K562 (cell line): ENCODE results near the gene LMBR1L. TPM values are rescaled to one million over a fixed set of nuclear protein-coding genes. Genes with fewer than 3 reads are reported as not detected.
A peak's percentile ranks its signal among the peaks of the same experiment; 100 is the strongest.

Source experiments
- CC2D1A ChIP-seq: fragments of 450-650 bp; IDR thresholded peaks from 2 replicates; pipeline ENCODE4 v1.6.1; 2017; ENCODE audit warnings: mild to moderate bottlenecking
- HIVEP1 ChIP-seq: fragments of 250-450 bp; sonication (Bioruptor Pico); IDR thresholded peaks from 2 replicates; pipeline ENCODE4 v1.4.0; 2020; ENCODE audit warnings: mild to moderate bottlenecking
- KHSRP ChIP-seq: fragments of 450-650 bp; IDR thresholded peaks from 2 replicates; pipeline ENCODE4 v1.6.1; 2017
- MCM5 ChIP-seq: fragments of 450-650 bp; IDR thresholded peaks from 2 replicates; pipeline ENCODE4 v1.6.1; 2016; ENCODE audit warnings: low read depth
- MIER1 ChIP-seq: fragments of 450-650 bp; IDR thresholded peaks from 2 replicates; pipeline ENCODE4 v1.6.1; 2016; ENCODE audit warnings: antibody characterized with exemption, mild to moderate bottlenecking, low read depth
- NFE2L1 ChIP-seq: fragments of 450-650 bp; IDR thresholded peaks from 2 replicates; pipeline ENCODE4 v1.6.1; 2016; ENCODE audit warnings: missing genetic modification characterization, low read depth, mild to moderate bottlenecking, missing compliant biosample characterization, moderate library complexity, borderline replicate concordance
- NFIX ChIP-seq: fragments of 250-450 bp; sonication (Bioruptor Pico); IDR thresholded peaks from 2 replicates; pipeline ENCODE4 v1.4.0; 2020; ENCODE audit warnings: low read depth, mild to moderate bottlenecking, moderate library complexity
- PML ChIP-seq: IDR thresholded peaks from 2 replicates; pipeline ENCODE4 v1.6.1; 2012; ENCODE audit warnings: low read length, inconsistent platforms
- POLR3G ChIP-seq: IDR thresholded peaks from 2 replicates; pipeline ENCODE4 v1.6.1; 2011; ENCODE audit not compliant: insufficient read length, insufficient replicate concordance; ENCODE audit errors: extremely low read depth
- SIN3B ChIP-seq: fragments of 450-650 bp; IDR thresholded peaks from 2 replicates; pipeline ENCODE4 v1.6.1; 2017; ENCODE audit warnings: low read depth, mild to moderate bottlenecking, moderate library complexity
- SREBF1 ChIP-seq: fragments of 150-350 bp; IDR thresholded peaks from 2 replicates; pipeline ENCODE4 v1.6.1; 2014; ENCODE audit warnings: antibody characterized with exemption, low read depth, low read length, borderline replicate concordance
- TCF7 ChIP-seq: sonication (generic); IDR thresholded peaks from 2 replicates; pipeline ENCODE4 v1.6.1; 2016; ENCODE audit warnings: antibody characterized with exemption, borderline replicate concordance
- ZBED1 ChIP-seq: IDR thresholded peaks from 2 replicates; pipeline ENCODE4 v1.6.1; 2014
- ZFP36 ChIP-seq: fragments of 150-350 bp; IDR thresholded peaks from 2 replicates; pipeline ENCODE4 v1.6.1; 2018; ENCODE audit warnings: low read length, low read depth; ENCODE audit not compliant: partially characterized antibody
- ZNF274 ChIP-seq: IDR thresholded peaks from 2 replicates; pipeline ENCODE4 v1.6.1; 2011; ENCODE audit warnings: low read depth, mild to moderate bottlenecking, low read length, moderate library complexity, borderline replicate concordance
- polyA plus RNA-seq, 8 experiments: library from polyadenylated mRNA; depleted of rRNA in 4 of 8; stranded (reverse) in 5 of 8; unstranded in 3 of 8; fragments of >200 nt; fragmentation: Nextera tagmentation in 2 of 8; fragmentation: Illumina TruSeq in 1 of 8; extraction: Ambion mirVana in 2 of 8; extraction: Trizol in 1 of 8; gene quantifications; 2 replicates each; pipeline versions ENCODE4 v1.2.1 to v1.2.3, GENCODE V29; 2011 to 2014; ENCODE audit warnings: inconsistent platforms in 1 of 8, missing spikeins in 1 of 8
- total RNA-seq, 7 experiments: library from RNA; depleted of rRNA in 6 of 7; stranded (reverse); fragments of >200 nt in 6 of 7; fragmentation: Illumina TruSeq in 2 of 7; extraction: Trizol in 2 of 7; gene quantifications; 2 replicates each; pipeline versions ENCODE4 v1.2.1 to v1.2.3, GENCODE V29; 2011 to 2021; ENCODE audit warnings: low replicate concordance in 1 of 7
- TF ChIP-seq, protein P1 (sequence below): fragments of 250-450 bp; sonication (Bioruptor Pico); IDR thresholded peaks from 2 replicates; pipeline ENCODE4 v1.5.0; 2020; ENCODE audit warnings: mild to moderate bottlenecking
- TF ChIP-seq, protein P2 (sequence below): fragments of 150-350 bp; conservative IDR thresholded peaks from 2 replicates; pipeline ENCODE4 v1.6.1; 2014; ENCODE audit warnings: low read length
- TF ChIP-seq, protein P3 (sequence below): sonication (generic); formaldehyde crosslinking; IDR thresholded peaks from 2 replicates; pipeline ENCODE4 v1.9.0; 2022; ENCODE audit warnings: mild to moderate bottlenecking, missing genetic modification reagents
- TF ChIP-seq, protein P4 (sequence below): fragments of 250-450 bp; sonication (Bioruptor Pico); IDR thresholded peaks from 2 replicates; pipeline ENCODE4 v1.8.0; 2021; ENCODE audit warnings: borderline replicate concordance, mild to moderate bottlenecking, moderate library complexity; ENCODE audit not compliant: poor library complexity, severe bottlenecking
- TF ChIP-seq, protein P5 (sequence below), 3 experiments: IDR thresholded peaks in 2 of 3; conservative IDR thresholded peaks in 1 of 3; 2 replicates each; pipeline ENCODE4 v1.5.1; 2011 to 2012; ENCODE audit warnings: low read length in 3 of 3, mild to moderate bottlenecking in 3 of 3, control low read depth in 2 of 3, improper control_type of control experiment in 1 of 3, inconsistent platforms in 1 of 3, low read depth in 1 of 3, mixed read lengths in 1 of 3, moderate library complexity in 1 of 3; ENCODE audit not compliant: insufficient read depth in 2 of 3

LMBR1L gene
- total and polyA plus RNA-seq, 9 of the 15 experiments (the other 6 are each of a cell fraction or from before 2014, with no cell fraction given), result 2.5 to 57.0 (median 31.1) TPM

DNA sequence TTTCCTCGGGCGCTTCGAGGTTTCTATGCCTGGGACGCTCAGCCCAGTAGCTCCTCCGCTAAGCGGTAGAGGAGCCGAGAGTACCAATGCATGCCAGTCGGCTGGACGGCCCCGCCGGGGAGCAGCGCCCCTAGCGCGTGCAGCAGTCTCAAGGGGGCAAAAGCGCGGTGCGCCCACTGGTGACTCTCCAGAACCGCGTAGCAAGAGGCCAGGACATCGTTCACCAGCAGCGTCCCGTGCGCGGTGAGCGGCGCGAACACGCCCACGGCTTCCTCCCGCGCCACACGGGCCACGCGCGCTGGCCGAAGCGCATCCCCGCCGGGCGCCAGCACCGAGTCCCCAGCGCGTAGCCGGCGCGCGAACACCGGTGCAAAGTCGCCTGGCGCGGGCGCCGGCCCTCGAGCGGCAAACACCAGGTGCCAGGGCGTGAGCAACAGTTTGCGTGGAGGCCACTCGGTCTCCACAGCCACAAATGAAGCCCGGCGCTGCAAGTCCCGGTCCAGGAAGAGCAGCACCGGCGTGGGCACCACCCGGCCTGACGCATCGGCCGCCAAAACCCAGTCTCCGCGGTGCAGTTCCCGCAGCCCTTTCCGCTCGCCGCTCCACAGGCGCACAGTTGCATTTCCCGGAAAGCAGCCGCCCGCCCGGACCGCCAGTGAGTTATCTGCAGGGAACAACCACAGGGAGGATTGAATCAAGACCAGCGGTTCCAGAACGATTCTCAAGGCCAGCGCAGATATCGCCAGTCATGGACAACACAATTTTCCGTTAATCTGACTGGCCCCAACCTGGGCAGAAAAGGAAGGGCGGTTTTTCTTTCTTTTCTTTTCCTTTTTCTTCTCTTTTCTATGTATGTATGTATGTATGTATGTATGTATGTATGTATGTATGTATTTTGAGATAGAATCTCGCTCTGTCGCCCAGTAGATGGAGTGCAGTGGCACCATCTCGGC, 20.6 kb downstream of the LMBR1L start (continued):
- TF ChIP-seq, protein P1, sequence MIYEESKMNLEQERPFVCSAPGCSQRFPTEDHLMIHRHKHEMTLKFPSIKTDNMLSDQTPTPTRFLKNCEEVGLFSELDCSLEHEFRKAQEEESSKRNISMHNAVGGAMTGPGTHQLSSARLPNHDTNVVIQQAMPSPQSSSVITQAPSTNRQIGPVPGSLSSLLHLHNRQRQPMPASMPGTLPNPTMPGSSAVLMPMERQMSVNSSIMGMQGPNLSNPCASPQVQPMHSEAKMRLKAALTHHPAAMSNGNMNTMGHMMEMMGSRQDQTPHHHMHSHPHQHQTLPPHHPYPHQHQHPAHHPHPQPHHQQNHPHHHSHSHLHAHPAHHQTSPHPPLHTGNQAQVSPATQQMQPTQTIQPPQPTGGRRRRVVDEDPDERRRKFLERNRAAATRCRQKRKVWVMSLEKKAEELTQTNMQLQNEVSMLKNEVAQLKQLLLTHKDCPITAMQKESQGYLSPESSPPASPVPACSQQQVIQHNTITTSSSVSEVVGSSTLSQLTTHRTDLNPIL (CRISPR knock-in tag), result no peak
- TF ChIP-seq MIER1 (no peak), PML (no peak), ZFP36 (no peak), NFIX (no peak), ZNF274 (no peak), ZBED1 (0 out of 2 replicates have a peak, but pooled peaks have one; percentile 23), POLR3G (no peak), SREBF1 (no peak), SIN3B (no peak), CC2D1A (0 out of 2 replicates have a peak, but pooled peaks have one; percentile 52), KHSRP (no peak), HIVEP1 (CRISPR knock-in tag) (no peak), NFE2L1 (tag) (no peak), TCF7 (no peak), MCM5 (no peak)
- TF ChIP-seq, protein P2, sequence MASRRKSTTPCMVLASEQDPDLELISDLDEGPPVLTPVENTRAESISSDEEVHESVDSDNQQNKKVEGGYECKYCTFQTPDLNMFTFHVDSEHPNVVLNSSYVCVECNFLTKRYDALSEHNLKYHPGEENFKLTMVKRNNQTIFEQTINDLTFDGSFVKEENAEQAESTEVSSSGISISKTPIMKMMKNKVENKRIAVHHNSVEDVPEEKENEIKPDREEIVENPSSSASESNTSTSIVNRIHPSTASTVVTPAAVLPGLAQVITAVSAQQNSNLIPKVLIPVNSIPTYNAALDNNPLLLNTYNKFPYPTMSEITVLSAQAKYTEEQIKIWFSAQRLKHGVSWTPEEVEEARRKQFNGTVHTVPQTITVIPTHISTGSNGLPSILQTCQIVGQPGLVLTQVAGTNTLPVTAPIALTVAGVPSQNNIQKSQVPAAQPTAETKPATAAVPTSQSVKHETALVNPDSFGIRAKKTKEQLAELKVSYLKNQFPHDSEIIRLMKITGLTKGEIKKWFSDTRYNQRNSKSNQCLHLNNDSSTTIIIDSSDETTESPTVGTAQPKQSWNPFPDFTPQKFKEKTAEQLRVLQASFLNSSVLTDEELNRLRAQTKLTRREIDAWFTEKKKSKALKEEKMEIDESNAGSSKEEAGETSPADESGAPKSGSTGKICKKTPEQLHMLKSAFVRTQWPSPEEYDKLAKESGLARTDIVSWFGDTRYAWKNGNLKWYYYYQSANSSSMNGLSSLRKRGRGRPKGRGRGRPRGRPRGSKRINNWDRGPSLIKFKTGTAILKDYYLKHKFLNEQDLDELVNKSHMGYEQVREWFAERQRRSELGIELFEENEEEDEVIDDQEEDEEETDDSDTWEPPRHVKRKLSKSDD, result no peak
- TF ChIP-seq, protein P3, sequence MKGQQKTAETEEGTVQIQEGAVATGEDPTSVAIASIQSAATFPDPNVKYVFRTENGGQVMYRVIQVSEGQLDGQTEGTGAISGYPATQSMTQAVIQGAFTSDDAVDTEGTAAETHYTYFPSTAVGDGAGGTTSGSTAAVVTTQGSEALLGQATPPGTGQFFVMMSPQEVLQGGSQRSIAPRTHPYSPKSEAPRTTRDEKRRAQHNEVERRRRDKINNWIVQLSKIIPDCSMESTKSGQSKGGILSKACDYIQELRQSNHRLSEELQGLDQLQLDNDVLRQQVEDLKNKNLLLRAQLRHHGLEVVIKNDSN (CRISPR knock-in tag), result no peak
- TF ChIP-seq, protein P4, sequence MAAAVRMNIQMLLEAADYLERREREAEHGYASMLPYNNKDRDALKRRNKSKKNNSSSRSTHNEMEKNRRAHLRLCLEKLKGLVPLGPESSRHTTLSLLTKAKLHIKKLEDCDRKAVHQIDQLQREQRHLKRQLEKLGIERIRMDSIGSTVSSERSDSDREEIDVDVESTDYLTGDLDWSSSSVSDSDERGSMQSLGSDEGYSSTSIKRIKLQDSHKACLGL (CRISPR knock-in tag), result no peak
- TF ChIP-seq, protein P5, sequence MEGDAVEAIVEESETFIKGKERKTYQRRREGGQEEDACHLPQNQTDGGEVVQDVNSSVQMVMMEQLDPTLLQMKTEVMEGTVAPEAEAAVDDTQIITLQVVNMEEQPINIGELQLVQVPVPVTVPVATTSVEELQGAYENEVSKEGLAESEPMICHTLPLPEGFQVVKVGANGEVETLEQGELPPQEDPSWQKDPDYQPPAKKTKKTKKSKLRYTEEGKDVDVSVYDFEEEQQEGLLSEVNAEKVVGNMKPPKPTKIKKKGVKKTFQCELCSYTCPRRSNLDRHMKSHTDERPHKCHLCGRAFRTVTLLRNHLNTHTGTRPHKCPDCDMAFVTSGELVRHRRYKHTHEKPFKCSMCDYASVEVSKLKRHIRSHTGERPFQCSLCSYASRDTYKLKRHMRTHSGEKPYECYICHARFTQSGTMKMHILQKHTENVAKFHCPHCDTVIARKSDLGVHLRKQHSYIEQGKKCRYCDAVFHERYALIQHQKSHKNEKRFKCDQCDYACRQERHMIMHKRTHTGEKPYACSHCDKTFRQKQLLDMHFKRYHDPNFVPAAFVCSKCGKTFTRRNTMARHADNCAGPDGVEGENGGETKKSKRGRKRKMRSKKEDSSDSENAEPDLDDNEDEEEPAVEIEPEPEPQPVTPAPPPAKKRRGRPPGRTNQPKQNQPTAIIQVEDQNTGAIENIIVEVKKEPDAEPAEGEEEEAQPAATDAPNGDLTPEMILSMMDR (IDR thresholded peaks at IDR 0.05 in 2 of 3, conservative IDR thresholded peaks at IDR 0.05 in 1 of 3; ENCODE audit: insufficient read depth in 2 of 3, low read depth in 1 of 3, low read length in 3 of 3), result peak in 2 of 3 experiments; percentile 32 to 39; a peak in 2 of 6 replicates
